SIG-M5 treated with dmso at 0.1 percent for 504 hours (cell line): ENCODE measurements around the gene YARS1.

Experiments used
- DNase-seq: peaks from one replicate; lab custom pipeline; 2025; ENCODE audit not compliant: unreplicated experiment; lab: John Stamatoyannopoulos, UW

Gene YARS1

DNA sequence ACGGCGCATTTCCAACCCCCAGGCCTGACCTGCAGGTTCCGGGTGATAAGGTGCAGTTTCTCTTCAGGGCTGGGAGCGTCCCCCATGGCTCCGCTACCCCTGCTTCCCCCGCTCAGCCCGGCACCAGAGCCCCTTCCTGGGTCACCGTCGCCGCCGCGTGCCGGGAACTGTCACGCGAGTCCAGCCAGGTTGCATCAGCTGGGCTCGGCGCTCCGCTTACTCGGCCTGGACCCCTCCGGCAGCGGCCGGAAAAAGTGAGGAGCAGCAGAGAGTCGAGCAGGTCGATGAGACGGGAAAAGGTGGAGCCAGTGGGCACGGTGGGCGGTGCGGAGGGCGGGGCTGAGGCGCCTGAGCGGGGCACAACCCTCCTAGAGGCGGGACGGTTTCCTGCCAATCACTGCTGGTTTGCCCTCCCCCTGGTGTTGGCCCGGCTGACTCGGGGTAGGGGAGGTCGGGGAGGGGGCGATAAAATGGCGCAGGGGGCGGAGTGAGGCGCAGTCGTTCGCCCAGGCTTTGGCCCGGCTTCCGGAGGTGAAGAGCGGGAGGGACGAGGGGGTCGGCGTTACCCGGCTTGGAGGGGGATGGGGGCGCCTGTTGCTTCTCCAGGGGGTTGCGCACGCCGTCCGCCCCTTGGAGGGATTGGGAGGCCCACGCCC is at the start of gene YARS1, which contains the start of gene S100PBP:
Gene YARS1, minus strand, starts transcription at position 200 of the 656 bp plus-strand sequence. Its CDS starts 114 bp downstream, at position 86.
Gene S100PBP, plus strand, starts transcription at position 495 of the 656 bp plus-strand sequence. CDS start 8,447 bp downstream, outside the sequence.
- peak; percentile 96 for DNase-seq

DNA sequence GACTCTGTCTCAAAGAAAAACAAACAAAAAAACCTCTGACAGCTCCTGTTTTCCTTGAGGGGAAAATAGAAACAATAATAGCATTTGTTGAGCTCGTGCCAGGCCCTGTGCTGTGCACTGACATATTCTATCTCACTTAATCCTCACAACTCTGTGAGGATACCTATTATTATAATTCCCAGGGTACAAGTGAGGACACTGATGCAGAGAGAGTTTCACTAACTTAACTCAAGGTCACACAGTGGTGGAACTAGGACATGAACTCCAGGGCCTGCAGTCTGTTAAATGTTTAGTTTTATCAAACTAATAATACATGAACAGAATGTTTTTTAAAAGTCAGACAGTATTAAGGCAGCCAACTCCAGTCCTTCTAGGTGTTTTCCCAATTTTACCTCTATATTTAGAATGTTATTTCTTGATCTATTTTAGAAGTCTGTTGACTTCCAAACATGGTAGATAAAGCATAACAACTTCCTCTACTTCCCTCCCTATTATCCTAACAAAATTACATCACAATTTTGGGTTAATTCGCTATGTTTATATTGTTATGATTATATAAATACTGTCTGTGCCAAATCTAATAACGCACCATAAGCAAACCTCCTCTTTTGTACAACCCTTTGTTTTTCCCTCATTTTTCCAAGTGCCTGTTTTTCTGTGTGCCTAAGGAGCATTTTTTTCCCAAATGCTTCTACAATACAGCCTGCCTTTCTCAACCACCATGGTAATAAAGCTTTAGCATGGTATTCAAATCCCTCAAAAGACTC is 48.7 kb upstream of the YARS1 start:
- DNase-seq: no peak

DNA sequence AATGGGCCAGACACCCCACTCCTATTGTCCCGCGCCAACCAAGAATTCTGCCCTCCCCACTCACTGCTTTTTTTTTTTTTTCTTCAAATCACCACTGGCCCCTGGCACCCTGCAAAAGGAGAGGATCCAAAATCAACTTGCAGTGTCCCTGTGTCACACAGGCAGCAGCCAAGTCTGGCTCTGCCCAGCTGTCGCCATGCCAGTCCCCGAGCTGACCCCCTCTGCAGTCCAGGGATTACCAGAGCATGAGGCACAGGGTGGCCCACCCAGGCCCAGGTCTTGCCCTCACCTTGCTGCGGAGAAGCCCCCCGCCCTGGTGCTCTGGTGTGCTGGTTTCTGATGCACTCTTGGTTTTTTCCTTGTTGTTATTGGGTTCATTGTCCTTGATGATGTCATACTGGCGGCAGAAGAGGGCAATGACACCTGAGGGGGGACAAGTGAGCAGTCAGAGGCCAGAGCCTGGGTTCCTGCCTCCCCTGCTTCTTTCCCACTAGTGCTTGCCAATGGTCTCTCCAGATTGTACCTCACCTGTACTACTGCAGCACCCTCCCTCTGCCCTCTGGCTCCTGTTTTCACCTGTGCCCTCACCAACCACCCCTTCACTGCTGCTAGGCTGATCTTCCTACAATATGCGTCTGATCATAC is 47.3 kb upstream of the YARS1 start:
- no peak for DNase-seq

DNA sequence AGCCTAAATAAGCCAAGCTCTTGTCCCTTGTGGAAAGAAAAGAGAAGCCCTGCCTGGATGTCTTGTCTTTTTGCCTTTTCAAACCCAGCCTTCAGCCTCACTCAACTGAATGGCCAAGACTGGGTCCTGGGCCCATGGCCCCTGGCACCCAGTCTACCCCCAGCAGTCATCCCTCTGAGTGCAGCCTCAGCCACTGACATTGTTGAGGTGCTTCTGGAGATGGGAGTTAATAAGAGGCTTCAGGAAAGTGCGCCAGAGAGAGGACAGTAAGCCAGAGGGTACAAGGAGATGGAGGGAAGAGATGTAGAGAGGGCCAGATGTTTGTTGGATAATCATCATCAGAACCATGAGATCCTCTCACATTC is 46.7 kb upstream of the YARS1 start:
- DNase-seq: no peak

DNA sequence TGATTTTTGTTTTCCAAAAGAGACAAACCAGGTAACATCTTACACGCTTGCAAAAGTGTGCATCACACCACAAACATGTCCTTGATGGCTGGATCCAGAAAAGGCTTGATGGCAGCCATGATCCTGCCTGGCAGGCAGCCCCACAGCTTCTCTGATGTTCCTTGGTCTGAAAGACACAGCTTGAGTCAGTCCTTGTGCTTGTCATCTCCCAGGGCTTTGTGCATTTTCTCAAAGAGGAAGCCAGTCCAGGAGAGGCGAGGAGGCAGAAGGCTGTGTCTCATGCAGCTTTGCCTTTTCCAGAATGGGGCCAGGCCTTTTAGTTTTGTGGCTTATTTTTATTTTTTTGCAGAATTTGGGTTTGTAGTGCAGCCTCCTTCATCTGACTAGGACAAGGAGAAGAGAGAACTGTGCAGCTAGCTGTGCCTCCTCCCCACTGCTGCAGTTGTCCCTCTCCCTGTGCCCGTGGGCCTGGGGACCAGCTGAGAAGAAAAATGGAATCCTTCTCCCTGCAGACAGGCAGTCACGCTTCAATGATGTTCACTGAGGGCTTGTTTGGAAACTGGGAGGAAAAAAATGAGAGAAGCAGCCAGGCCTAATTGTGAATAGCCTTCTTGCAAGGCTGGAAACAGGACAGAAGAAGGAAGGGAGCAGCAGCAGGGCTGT is 46.2 kb upstream of the YARS1 start:
- DNase-seq: no peak

DNA sequence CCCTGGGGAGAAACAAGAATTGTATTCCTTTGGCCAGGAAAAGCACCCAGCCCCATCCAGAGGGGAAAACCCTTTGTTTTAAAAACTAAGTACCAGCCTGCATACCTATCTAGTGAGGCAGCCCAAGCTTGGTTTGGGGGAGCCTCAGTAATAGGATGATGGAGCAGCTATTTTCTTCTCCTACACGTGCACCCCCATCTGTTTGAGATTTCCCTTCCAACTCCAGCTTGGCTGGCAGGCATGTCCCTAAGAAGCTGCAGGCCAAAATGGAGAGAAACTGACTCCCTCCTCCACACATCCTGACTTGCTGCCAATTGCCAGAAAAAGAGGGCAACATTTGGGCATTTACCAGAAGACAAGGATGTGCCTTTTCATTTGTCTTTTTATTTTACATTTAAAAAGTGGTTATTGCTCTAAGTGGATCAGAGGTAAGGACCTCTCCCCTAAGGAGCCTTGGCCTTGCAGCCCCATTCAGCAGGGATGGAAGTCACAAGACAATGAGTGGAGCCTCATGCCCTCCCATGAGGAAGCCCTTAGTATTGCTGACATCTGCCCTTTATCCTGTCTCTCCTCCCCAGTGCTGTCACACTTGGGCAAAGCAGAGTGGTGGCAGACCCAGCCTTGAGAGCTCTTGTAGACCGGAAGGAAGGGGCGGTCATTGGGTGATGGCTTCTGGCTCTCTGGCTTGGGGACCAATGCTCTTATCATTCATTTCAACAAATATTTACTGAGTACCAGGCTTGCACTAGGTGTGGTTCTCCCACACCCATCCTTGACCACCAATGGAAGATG is 44.9 kb upstream of the YARS1 start:
- no peak for DNase-seq

DNA sequence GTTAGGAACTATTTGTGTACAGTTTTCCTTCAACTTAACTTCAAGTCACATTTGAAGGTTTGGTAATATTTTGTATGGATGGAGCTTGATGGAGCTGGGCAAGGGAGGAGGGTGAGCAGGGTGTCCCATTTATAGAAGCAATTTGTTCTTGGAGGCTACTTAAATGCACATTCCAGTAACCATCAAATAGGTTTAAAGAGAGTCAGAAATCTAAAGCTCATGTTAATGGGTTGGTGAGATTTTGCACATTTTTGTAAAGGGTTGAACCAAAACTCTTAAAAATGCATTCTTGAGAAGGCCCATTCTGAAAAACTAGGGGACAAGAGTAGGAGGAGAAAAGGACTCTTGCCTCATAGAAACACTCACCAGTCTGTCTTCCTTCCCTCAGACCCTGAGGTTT is 43.4 kb upstream of the YARS1 start:
- no peak for DNase-seq

DNA sequence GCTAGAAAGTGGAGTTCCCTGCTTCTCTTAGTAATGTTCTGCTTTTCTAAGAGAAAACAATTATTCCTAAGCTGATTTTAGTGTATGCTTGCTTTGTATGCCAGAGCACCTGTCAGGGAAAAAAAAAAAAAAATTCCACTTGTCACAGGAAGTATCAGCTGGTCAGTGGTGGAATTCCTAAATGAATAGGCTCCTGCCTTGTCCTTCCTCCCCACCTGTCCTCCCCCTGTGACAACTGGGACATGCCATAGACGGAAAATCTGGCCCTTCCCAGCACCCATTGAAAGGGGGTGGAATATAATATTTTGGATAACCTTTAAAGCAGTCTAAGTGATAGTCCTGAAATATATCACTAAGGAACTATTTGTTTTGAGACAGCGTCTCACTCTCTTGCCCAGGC is 42.8 kb upstream of the YARS1 start:
- no peak for DNase-seq

DNA sequence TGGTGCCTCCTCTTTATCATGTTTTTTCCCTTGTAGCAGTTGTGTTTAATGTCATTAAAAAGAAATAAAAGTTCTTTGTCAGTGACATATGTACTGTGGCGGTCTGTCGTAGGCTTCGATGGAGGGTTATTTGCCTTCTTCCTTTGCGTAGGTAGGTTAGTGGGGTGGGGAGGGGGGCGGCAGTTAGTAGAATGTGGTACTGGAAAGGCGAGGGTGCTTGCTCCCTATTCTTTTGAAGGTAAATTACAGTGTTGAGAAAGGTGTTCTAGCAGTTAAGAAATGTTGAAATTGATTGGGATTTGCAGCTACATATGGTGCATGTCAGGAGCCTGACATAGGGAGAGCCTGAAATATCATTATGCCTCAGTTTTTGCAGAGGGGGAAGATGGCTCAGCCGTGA is 41.6 kb upstream of the YARS1 start:
- no peak for DNase-seq

DNA sequence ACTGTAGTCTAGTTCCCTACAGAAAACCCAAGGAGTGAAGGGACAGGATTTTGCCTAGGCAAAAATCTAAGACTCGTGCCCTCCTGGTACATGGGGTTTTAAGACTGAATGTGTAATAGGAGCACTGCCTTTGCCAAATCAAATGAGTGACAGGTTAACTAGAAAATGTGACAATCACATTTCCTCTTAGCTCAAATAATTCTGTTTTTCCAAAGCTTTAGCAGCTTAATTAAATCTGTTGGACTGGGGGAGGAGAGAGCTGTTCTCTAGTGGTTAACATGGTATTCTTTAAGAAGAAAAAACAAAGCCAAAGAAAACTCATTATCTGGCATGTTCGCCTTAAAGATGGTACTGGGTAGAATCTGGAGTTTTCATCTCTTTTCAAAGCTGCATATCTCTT is 41.0 kb upstream of the YARS1 start:
- DNase-seq: no peak

DNA sequence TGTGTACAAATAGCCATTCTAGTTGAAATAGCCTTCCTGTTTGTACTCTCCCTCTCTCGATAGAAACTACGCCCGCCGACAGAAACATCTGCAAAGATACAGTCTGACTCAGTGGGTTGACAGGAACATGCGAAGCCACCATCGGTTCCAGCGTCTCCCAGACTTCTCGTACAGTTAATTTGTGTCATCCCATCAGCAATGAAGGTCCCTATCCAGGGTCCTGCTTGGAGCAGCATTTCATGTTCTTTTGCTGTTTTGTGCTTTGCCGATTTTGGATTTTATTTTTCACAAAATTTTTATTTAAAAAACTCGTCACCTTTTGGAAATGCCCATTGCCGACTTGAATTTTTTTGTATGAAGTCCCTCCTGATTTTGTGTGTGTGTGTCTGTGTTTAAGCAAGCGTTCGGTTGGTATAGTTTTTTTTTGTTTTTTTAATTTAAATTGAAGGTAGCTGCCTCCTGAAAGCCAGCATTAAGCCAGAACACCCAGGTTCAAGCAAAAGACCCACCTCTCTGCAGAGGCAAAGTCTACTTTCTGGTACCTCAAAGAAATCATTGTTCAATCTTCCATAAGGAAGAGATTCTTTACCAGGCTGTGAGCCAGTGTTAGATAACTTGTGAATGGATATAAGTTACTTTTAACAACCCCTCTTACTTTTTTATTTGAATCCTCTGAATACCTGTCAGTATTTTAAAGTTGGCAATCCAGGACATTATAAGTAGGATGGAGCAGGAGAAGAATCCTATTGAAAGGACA is 38.9 kb upstream of the YARS1 start:
- DNase-seq: no peak

DNA sequence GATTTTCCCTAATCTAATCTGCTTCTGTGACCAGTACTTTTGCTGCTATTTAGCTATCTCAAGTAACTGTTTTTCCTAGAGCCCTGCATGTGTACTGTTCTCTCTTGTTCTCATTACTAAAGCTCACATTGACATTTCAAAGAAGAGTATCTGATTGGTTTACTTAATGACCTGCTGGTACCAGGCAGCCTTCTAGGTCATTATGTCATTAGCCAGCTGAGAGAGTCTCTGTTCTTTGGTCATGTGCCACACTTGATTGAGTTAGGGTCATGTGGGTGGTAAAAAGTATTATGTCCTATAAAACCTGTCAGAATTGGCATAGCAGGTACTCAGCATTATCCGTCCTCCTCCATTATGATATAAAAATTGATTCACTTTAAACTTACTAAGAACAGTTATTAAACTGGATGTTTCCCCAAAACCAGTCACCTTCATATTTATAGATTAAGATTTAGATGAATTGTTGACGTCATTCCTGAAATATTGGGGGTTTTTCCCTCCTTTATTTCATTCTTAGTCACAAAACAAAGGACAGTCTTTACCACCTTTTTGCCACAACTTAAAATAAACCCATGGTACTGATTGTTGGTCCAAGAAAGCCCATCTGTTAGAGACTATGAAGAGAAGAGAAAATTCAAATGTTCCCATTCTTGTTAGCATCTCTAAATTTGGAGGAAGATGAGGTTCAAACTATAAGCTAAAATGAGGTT is 31.4 kb upstream of the YARS1 start:
- DNase-seq: no peak

DNA sequence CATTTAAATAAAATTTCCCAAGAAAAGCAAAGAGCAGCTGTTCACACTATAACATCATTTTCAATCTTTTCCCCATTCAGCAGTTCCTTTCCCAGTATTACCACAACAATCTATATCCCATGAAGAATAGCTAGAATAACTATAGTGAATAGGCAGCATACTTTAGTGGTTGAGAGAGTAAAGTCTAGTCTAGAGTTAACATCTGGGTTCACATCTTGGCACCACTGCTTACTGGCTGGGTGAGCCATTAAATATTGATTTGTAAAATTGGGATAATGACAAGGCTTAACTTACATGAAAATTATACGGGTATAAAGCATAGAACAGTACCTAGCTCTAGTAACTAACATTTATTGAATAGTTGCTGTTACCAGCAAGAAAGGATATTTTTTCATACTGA is 14.7 kb upstream of the YARS1 start:
- DNase-seq: no peak

DNA sequence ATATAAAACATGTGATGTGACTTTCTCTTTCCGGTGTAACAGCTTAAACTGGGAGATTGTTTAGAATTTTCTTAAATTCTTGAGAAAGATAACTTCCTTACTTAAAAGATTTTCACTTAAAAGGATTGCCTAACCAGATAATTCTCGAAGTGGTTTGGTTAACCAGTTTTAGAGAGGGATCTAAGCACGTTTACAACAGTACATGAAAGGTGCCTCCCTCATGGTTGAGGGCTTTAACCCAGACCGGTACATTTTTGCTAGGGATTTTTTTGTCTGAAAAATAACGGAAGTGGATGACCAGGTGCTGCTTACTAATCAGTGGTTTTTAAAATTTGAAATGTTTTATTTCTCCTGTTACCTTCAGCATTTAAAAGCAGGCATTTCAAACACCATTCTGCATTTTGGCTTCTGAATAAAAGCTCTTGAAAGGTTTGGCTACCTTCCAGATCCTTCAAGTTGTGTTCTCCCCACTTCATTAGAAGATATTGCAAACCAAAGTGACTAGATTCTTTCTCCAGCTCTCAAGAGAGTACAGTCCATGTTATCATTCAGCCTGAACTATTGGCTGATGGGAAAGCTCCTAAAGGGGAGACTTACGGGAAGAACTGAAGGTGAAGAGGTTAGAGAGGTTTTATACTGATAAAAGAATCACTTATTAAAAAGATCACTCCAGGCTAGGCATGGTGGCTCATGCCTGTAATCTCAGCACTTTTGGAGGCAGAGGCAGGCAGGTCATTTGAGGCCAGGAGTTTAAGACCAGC is 13.1 kb upstream of the YARS1 start:
- no peak for DNase-seq

DNA sequence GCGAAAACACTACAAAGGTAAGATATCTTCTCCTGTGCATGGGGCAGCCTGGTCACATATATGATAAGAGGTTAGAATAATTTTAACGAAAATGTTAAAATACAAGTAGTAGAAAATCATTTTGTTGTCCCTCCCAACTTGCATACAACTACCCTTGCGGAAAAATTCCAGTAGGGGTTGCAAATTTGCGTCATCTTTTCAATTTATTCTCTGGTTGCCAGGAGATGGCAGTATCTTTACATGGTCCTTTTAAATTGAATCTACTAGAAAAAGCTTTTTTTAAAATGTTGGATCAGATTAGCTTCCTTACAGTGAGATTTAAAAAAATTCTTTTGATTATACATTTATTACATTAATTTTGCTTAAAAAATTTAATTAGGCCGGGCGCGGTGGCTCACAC is 11.2 kb upstream of the YARS1 start:
- no peak for DNase-seq

DNA sequence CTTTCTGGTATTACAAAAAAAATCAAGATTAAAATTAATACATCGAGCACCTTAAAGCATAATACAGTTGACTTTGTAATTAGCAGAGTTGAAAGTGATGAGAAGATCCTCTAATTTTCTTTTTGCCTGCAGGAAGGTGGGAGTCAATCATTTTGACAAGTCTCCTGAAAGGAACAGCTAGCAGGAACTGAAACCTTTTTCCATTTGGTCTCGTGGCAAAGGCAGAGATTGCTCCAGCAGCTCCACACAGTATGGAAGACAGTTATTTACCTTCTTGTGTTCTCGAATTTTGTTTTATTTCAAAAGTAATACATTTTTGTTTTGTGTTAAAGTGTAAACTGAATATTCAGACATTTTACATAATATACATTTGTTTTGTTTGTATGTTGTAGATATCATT is 8.0 kb upstream of the YARS1 start:
- no peak for DNase-seq

DNA sequence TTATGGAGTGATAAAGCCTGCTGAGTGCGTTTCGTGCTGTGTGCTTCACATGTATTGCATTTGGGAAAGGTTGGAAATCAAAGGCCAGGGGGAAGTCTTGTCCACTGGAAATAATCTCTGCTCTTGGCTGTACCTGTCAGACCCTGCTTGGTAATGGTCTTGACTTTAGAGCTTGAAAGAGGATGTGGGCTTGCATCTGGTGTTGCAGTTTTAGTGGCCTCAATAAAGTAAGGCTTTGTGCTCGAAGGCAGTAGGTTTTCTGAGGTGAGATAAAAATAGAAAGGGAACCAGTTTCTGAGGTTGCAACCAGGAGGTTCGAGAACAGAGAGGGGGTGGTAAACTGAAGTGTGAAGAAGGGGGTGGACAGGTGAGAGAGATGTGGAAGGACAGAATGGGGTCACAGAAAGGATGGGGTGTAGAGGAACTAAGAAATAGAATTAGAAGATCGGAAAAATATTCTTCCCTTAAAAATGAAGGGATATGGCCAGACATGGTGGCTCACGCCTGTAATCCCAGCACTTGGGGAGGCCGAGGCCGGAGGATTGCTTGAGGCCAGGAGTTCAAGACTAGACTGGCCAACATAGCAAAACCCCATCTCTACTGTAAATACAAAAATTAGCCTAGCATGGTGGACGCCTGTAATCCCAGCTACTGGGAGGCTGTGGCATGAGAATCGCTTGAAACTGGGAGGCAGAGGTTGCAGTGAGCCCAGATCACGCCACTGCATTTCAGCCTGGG is 1.8 kb upstream of the YARS1 start:
- DNase-seq: peak; percentile 58
